Measurements from ENCODE around the gene B3GNT3.
"Not testable (repeated sequence)": the region's sequence is repeated elsewhere in the genome, so short reads cannot be mapped to it uniquely, and the experiment has no call there.

The B3GNT3 gene

DNA sequence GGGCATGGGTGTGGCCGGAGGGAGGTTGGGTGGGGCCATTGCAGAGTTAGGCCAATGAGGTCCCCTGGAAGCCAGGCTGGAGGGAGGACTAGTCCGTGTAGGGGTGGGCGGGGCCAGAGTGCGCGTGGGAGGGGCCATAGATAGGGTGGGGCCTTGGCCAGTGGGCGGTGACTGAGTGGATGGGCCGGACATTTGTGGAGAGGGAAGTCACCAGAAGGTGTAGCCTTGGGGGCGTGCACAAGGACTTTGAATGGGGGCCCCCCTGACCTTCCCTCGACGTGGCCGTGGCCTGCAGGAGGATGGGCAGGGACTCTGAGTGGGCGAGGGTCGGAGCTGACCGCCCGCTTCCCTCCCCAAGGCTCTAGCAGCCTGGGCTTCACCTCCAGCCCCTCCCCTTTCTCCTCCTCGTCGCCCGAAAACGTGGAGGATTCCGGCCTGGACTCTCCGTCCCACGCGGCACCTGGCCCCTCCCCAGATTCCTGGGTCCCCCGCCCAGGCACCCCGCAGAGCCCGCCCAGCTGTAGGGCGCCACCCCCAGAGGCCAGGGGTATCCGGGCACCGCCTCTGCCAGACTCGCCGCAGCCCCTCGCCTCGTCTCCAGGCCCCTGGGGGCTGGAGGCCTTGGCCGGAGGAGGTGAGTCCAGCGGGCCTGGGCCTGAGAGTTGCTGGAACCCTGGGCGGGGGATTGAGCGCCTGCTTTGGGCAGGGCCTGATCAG is 16.5 kb upstream of the B3GNT3 start:
- peak; percentile 83 for DNase-seq (ENCODE audit: low spot score)

DNA sequence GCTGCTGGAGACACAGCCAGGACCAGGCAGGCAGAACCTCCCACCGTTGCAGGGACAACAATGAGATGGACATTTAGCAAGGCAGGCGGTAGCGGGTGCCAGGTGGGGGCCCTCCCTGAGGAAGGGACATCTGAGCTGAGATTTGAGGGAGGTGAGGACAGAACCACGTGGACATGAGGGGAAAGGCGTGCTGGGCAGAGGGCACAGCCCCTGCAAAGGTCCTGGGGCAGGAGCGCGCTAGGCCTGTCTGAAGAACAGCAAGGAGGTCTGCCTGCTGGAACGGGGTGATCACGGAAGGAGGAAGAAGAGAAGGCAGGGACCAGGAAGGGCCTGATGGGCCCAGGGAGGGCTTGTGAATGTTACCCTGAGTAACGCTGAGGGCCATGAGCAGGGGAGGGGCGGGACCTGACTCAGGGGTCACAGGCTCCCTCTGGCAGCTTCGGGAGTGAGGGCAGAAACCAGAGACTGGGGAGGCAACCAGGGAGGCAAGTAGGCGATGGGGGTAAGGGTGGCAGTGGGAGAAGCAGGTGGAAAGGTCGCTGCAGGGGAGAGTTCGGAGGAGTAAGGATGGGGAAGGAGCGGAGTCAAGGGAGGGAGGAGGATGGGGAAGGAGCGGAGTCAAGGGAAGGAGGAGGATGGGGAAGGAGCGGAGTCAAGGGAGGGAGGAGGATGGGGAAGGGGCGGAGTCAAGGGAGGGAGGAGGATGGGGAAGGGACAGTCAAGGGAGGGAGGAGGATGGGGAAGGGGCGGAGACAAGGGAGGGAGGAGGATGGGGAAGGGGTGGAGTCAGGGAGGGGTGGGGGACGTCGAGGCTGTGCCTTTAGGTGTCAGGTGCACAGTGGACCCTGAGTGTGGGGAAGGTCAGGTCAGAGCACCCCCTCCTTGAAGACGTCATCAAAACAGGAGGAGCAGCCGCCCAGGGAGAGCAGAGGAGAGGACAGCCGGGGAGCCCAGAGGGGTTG is 15.7 kb upstream of the B3GNT3 start:
- TF ChIP-seq, protein P1, sequence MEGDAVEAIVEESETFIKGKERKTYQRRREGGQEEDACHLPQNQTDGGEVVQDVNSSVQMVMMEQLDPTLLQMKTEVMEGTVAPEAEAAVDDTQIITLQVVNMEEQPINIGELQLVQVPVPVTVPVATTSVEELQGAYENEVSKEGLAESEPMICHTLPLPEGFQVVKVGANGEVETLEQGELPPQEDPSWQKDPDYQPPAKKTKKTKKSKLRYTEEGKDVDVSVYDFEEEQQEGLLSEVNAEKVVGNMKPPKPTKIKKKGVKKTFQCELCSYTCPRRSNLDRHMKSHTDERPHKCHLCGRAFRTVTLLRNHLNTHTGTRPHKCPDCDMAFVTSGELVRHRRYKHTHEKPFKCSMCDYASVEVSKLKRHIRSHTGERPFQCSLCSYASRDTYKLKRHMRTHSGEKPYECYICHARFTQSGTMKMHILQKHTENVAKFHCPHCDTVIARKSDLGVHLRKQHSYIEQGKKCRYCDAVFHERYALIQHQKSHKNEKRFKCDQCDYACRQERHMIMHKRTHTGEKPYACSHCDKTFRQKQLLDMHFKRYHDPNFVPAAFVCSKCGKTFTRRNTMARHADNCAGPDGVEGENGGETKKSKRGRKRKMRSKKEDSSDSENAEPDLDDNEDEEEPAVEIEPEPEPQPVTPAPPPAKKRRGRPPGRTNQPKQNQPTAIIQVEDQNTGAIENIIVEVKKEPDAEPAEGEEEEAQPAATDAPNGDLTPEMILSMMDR (conservative IDR thresholded peaks at IDR 0.05; ENCODE audit: low read depth), result no peak
- POLR2A ChIA-PET (ENCODE audit: low non-redundant PET), result no interaction called here
- CTCF ChIA-PET, result interaction anchor here (0.7 kb wide), 1 partner anchor 487 kb away, joined by 3 read pairs; no protein-coding TSS in a partner anchor
- peak overlapping the region; percentile 43 for H3K27ac ChIP-seq
- no peak for DNase-seq (ENCODE audit: low spot score)

More for the DNA sequence above, 16.5 kb upstream of the B3GNT3 start:
- POLR2A ChIA-PET (ENCODE audit: low non-redundant PET), result no interaction called here
- CTCF ChIA-PET, result no interaction called here
- TF ChIP-seq, protein P1 (conservative IDR thresholded peaks at IDR 0.05; ENCODE audit: low read depth), result no peak
- peak overlapping the region; percentile 43 for H3K27ac ChIP-seq

DNA sequence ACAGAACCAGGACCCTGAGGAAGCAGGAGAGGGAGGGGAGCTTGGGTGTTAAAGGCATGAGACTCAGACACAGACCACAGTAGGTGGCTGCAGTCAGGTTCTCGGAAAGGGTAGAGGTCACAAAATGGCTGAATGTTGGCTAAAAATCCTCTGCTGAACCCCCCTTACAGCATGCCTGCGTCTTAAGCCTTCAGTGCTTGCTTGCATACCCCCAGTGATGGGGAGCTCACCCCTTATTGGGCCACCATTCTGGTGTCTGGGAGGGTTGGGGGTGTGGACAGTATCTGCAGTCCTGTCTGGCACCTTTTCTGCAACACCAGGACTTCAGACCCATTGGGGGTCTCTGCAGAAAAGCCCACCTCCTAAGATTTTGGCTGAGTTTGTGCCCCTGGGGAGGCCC is 14.2 kb upstream of the B3GNT3 start:
- POLR2A ChIA-PET (ENCODE audit: low non-redundant PET), result interaction anchor here (0.7 kb wide), 1 partner anchor 14 kb away, joined by 3 read pairs; no protein-coding TSS in a partner anchor
- H3K27ac ChIP-seq, result no peak overlapping the region
- TF ChIP-seq, protein P1 (conservative IDR thresholded peaks at IDR 0.05; ENCODE audit: low read depth), result no peak
- CTCF ChIA-PET, result no interaction called here
- no peak for DNase-seq (ENCODE audit: low spot score)

DNA sequence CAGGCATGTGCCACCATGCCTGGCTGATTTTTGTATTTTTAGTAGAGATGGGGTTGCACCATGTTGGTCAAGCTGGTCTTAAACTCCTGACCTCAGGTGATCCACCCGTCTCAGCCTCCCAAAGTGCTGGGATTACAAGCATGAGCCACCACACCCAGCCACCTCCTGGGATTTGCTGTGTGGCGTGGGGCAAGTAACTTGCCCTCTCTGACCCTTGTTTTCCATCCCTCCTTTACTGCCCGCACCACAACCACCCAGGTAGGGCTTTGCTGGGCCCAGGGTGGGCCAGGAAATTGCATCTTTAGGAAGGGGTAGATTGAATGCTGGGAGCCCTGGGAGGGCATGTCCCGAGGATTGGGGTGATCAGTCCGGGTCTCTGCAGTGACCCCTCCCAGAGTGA is 11.2 kb upstream of the B3GNT3 start:
- POLR2A ChIA-PET (ENCODE audit: low non-redundant PET); DNase-seq (ENCODE audit: low spot score); H3K27ac ChIP-seq: not testable (repeated sequence)
- CTCF ChIA-PET, result interaction anchor here (0.6 to 1.4 kb wide), 5 partner anchors 9 to 968 kb away, joined by 3 to 8 read pairs (median 4); partner anchors contain the start of gene UNC13A

DNA sequence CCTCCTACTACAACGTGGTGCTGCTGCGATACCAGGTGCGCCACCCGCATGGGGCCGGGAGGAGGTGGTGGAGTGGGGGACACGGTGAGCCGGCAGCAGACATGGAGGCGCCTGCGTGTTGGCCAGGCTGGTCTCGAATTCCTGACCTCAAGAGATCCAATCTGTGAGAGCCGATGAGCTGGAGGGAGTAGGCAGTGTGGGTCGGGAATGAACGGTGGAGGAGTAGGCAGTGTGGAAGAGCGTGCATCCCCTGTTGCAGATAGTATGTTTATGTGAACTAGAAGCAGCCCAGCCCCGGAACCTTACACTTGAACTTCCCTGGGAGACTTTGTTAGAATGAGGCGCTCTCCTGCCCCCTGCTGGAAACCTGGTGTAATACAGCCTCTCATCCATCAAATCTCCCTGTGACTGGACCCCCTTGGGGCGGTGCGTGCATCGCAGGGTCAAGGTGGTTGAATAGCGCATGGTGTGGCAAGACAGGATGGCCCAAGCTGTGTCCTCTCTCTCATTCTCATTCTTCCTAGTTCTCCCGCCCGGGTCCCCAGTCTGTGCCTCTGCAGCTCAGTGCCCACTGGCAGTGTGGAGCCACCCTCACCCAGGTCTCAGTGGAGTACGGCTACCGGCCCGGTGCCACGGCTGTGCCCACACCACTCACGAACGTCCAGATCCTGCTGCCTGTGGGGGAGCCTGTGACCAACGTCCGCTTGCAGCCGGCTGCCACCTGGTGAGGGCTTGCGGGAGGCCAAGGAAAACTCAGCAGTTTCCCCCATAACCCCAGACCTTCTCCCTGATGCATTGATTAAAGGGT is 10.5 kb upstream of the B3GNT3 start:
- DNase-seq (ENCODE audit: low spot score), result peak; percentile 55
- H3K27ac ChIP-seq, result no peak overlapping the region
- POLR2A ChIA-PET (ENCODE audit: low non-redundant PET), result no interaction called here
- CTCF ChIA-PET, result interaction anchor here (0.5 to 1.4 kb wide), 9 partner anchors 10 to 409 kb away, joined by 3 to 8 read pairs (median 3); partner anchors contain the start of gene UNC13A
- TF ChIP-seq, protein P1 (conservative IDR thresholded peaks at IDR 0.05; ENCODE audit: low read depth), result peak; percentile 88

DNA sequence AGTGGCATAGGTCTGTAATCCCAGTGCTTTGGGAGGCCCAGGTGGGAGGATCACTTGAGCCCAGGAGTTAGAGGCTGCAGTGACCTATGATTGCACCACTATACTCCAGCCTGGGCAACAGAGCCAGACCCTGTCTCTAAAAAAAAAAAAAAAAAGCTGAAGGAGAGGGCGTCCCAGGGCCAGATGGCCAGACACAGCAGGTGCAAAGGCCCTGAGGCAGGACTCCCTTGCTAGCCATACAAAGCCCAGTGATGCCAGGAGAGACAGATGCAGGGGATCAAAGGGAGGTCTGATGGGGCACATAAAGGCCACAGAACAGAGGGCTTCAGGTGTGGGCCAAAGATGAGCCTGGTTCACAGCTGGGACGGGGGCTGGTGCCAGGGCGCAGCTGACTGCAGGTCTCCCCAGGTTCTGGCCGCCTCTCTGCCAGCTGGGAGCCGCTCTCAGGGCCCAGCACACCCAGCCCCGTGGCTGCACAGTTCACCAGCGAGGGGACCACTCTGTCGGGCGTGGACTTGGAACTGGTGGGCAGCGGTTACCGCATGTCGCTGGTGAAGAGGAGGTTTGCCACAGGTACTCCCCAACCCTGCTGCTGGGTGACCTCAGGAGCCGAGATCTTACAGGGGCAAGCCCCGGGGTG is 7.5 kb upstream of the B3GNT3 start:
- CTCF ChIA-PET, result no interaction called here
- H3K27ac ChIP-seq, result no peak overlapping the region
- TF ChIP-seq, protein P1 (conservative IDR thresholded peaks at IDR 0.05; ENCODE audit: low read depth), result no peak
- POLR2A ChIA-PET (ENCODE audit: low non-redundant PET), result no interaction called here
- no peak for DNase-seq (ENCODE audit: low spot score)

Data from RWPE1 (cell line).